HepG2 (cell line): Measurements from ENCODE around the gene TSTD1. TPM values are rescaled to one million over a fixed set of nuclear protein-coding genes. Genes with fewer than 3 reads are reported as not detected.

ENCODE experiments used
- HBP1 ChIP-seq: IDR thresholded peaks from 2 replicates; pipeline ENCODE4 v1.6.1; 2016; ENCODE audit warnings: low read depth, control low read depth
- KDM6A ChIP-seq: IDR thresholded peaks from 2 replicates; pipeline ENCODE4 v1.6.1; 2016; ENCODE audit warnings: low read depth
- NR2F6 ChIP-seq, 2 experiments: IDR thresholded peaks; 2 replicates each; pipeline ENCODE4 v1.6.1; 2016; ENCODE audit warnings: antibody characterized with exemption in 1 of 2, mild to moderate bottlenecking in 1 of 2
- PHF20 ChIP-seq: sonication (generic); formaldehyde crosslinking; IDR thresholded peaks from 2 replicates; pipeline ENCODE4 v1.5.0; 2020; ENCODE audit warnings: mild to moderate bottlenecking, missing genetic modification reagents
- THAP8 ChIP-seq: sonication (generic); formaldehyde crosslinking; IDR thresholded peaks from 2 replicates; pipeline ENCODE4 v1.5.1; 2020; ENCODE audit warnings: missing genetic modification reagents, mild to moderate bottlenecking, borderline replicate concordance
- ZBTB34 ChIP-seq: sonication (generic); formaldehyde crosslinking; IDR thresholded peaks from 2 replicates; pipeline ENCODE4 v1.8.0; 2022; ENCODE audit warnings: mild to moderate bottlenecking, missing genetic modification reagents
- ZFP82 ChIP-seq: sonication (generic); formaldehyde crosslinking; IDR thresholded peaks from 2 replicates; pipeline ENCODE4 v1.5.1; 2020; ENCODE audit warnings: mild to moderate bottlenecking, missing genetic modification reagents, borderline replicate concordance
- ZFX ChIP-seq: sonication (generic); formaldehyde crosslinking; IDR thresholded peaks from 2 replicates; pipeline ENCODE4 v1.4.0; 2020; ENCODE audit warnings: mild to moderate bottlenecking, low read depth, missing genetic modification reagents, moderate library complexity
- ZNF24 ChIP-seq: fragments of 450-650 bp; IDR thresholded peaks from 2 replicates; pipeline ENCODE4 v1.6.1; 2017; ENCODE audit warnings: antibody characterized with exemption, mild to moderate bottlenecking
- ZNF318 ChIP-seq: sonication (generic); formaldehyde crosslinking; IDR thresholded peaks from 2 replicates; pipeline ENCODE4 v1.4.0; 2020; ENCODE audit warnings: mild to moderate bottlenecking, missing genetic modification reagents
- ZNF367 ChIP-seq: sonication (generic); formaldehyde crosslinking; IDR thresholded peaks from 2 replicates; pipeline ENCODE4 v1.4.0; 2020; ENCODE audit warnings: missing genetic modification reagents, borderline replicate concordance
- ZNF558 ChIP-seq: sonication (generic); formaldehyde crosslinking; IDR thresholded peaks from 2 replicates; pipeline ENCODE4 v1.9.0; 2022; ENCODE audit warnings: mild to moderate bottlenecking, missing genetic modification reagents, borderline replicate concordance
- ZNF563 ChIP-seq: sonication (generic); formaldehyde crosslinking; IDR thresholded peaks from 2 replicates; pipeline ENCODE4 v1.8.0; 2022; ENCODE audit warnings: mild to moderate bottlenecking, moderate library complexity, missing genetic modification reagents
- ZNF644 ChIP-seq: IDR thresholded peaks from 2 replicates; pipeline ENCODE4 v1.6.1; 2016; ENCODE audit warnings: low read depth
- ZNF724P ChIP-seq: sonication (generic); formaldehyde crosslinking; IDR thresholded peaks from 2 replicates; pipeline ENCODE4 v1.8.0; 2022; ENCODE audit warnings: missing genetic modification reagents, borderline replicate concordance
- ZNF777 ChIP-seq: sonication (generic); formaldehyde crosslinking; IDR thresholded peaks from 2 replicates; pipeline ENCODE4 v1.4.0; 2020; ENCODE audit warnings: missing genetic modification reagents
- polyA plus RNA-seq, 8 experiments: library from polyadenylated mRNA; depleted of rRNA in 3 of 8; stranded (reverse) in 7 of 8; unstranded in 1 of 8; fragments of >200 nt; fragmentation: Illumina TruSeq in 4 of 8; extraction: Trizol in 4 of 8; gene quantifications; 2 replicates each; pipeline versions ENCODE4 v1.2.1 to v1.2.3, GENCODE V29; 2011 to 2016; ENCODE audit warnings: low read depth in 4 of 8, missing spikeins in 1 of 8, mixed read lengths in 1 of 8; ENCODE audit not compliant: insufficient read depth in 1 of 8
- total RNA-seq, 5 experiments: library from RNA; depleted of rRNA; stranded (reverse); fragments of >200 nt; fragmentation: Illumina TruSeq; extraction: Trizol; gene quantifications; 2 replicates each; pipeline ENCODE4 v1.2.3, GENCODE V29; 2016; ENCODE audit warnings: low read depth in 1 of 5

TSTD1 gene
- total and polyA plus RNA-seq, 2 of the 13 experiments (the other 11 are each of a cell fraction or from before 2014, with no cell fraction given), result 0.15 to 0.31 TPM

GRCh38 chr1:161020509-161021164 lies 18.1 kb downstream of the TSTD1 start, which contains the start of gene F11R (continued):
- TF ChIP-seq PHF20 (CRISPR knock-in tag) (peak; percentile 59; the same call in 1 of the 2 replicates), ZBTB34 (no peak), ZFX (CRISPR knock-in tag) (peak; percentile 67), ZNF318 (CRISPR knock-in tag) (0 out of 2 replicates have a peak, but pooled peaks have one; percentile 15), ZNF558 (CRISPR knock-in tag) (peak; percentile 57; the same call in 1 of the 2 replicates), ZNF644 (no peak), ZNF24 (no peak), KDM6A (CRISPR knock-in tag) (0 out of 2 replicates have a peak, but pooled peaks have one; percentile 13), ZNF367 (CRISPR knock-in tag) (peak; percentile 88; the same call in 1 of the 2 replicates), ZFP82 (CRISPR knock-in tag) (0 out of 2 replicates have a peak, but pooled peaks have one; percentile 58), ZNF724P (CRISPR knock-in tag) (peak; percentile 76; the same call in 1 of the 2 replicates), THAP8 (CRISPR knock-in tag) (0 out of 2 replicates have a peak, but pooled peaks have one; percentile 53), HBP1 (0 out of 2 replicates have a peak, but pooled peaks have one; percentile 41), ZNF563 (CRISPR knock-in tag) (peak; percentile 56; the same call in 1 of the 2 replicates), NR2F6 (IDR thresholded peaks at IDR 0.05) (no peak), NR2F6 (CRISPR knock-in tag; IDR thresholded peaks at IDR 0.05) (0 out of 2 replicates have a peak, but pooled peaks have one; percentile 7), ZNF777 (CRISPR knock-in tag) (peak; percentile 84)
